Fibroblast of lung (primary cell): ENCODE results near the gene PHIP. TPM values are rescaled to one million over a fixed set of nuclear protein-coding genes. Genes with fewer than 3 reads are reported as not detected.
"Not testable (repeated sequence)": the region's sequence is repeated elsewhere in the genome, so short reads cannot be mapped to it uniquely, and the experiment has no call there.

Experiments used
- DNase-seq, 2 donors: peaks; one replicate each; pipeline versions ENCODE4 v3.0.0 to v3.0.0-alpha.2; 2010; ENCODE audit warnings: low read depth in 2 of 2
- H2AFZ ChIP-seq: 2 replicates; pipeline ENCODE4 v1.5.1; 2012; ENCODE audit warnings: low read length, control low read depth, inconsistent platforms
- H3K27ac ChIP-seq: 2 replicates; pipeline ENCODE4 v1.5.1; 2011; ENCODE audit warnings: low read length, control low read depth; ENCODE audit not compliant: insufficient read depth
- H3K27me3 ChIP-seq: 2 replicates; pipeline ENCODE4 v1.5.1; 2011; ENCODE audit warnings: mild to moderate bottlenecking, low read length; ENCODE audit not compliant: control insufficient read depth, insufficient read depth
- H3K36me3 ChIP-seq: 2 replicates; pipeline ENCODE4 v1.5.1; 2011; ENCODE audit warnings: low read length; ENCODE audit not compliant: control insufficient read depth, insufficient read depth
- H3K4me1 ChIP-seq: 2 replicates; pipeline ENCODE4 v1.5.1; 2011; ENCODE audit warnings: low read length; ENCODE audit not compliant: control insufficient read depth, insufficient read depth; ENCODE audit errors: extremely low read depth
- H3K4me2 ChIP-seq: 2 replicates; pipeline ENCODE4 v1.5.1; 2011; ENCODE audit warnings: low read length, control low read depth; ENCODE audit not compliant: insufficient read depth; ENCODE audit errors: extremely low read depth
- H3K4me3 ChIP-seq, 4 experiments: fragments of 200-600 bp in 1 of 4; sonication (generic) in 1 of 4; replicated peaks in 1 of 4; 2 replicates each; pipeline ENCODE4 v1.5.1; 2011 to 2016; ENCODE audit warnings: low read length in 4 of 4, low read depth in 3 of 4, mild to moderate bottlenecking in 3 of 4, control low read depth in 2 of 4, inconsistent platforms in 1 of 4, mixed read lengths in 1 of 4; ENCODE audit not compliant: insufficient read depth in 1 of 4; ENCODE audit errors: control extremely low read depth in 1 of 4
- H3K79me2 ChIP-seq: 2 replicates; pipeline ENCODE4 v1.5.1; 2012; ENCODE audit warnings: mild to moderate bottlenecking, low read length, inconsistent platforms; ENCODE audit not compliant: control insufficient read depth, insufficient read depth
- H3K9ac ChIP-seq: 2 replicates; pipeline ENCODE4 v1.5.1; 2011; ENCODE audit warnings: mild to moderate bottlenecking, low read length, control low read depth; ENCODE audit not compliant: insufficient read depth
- H3K9me3 ChIP-seq: 2 replicates; pipeline ENCODE4 v1.5.1; 2012; ENCODE audit warnings: low read depth, low read length; ENCODE audit not compliant: control insufficient read depth, insufficient read depth
- H4K20me1 ChIP-seq: 2 replicates; pipeline ENCODE4 v1.5.1; 2011; ENCODE audit warnings: low read length; ENCODE audit not compliant: control insufficient read depth, insufficient read depth; ENCODE audit errors: extremely low read depth
- EZH2 ChIP-seq: IDR thresholded peaks from 2 replicates; pipeline ENCODE4 v1.5.1; 2012; ENCODE audit warnings: low read length, control low read depth, mild to moderate bottlenecking; ENCODE audit errors: missing control alignments
- polyA plus RNA-seq, 2 donors: library from polyadenylated mRNA; depleted of rRNA in 1 of 2; stranded (reverse) in 1 of 2; unstranded in 1 of 2; fragments of >200 nt; gene quantifications; 2 replicates each; pipeline ENCODE4 v1.2.1, GENCODE V29; 2011 to 2012; ENCODE audit warnings: missing spikeins in 1 of 2
- total RNA-seq: library from RNA; depleted of rRNA; stranded (reverse); fragments of >200 nt; gene quantifications from 2 replicates; pipeline ENCODE4 v1.2.1, GENCODE V29; 2014
- TF ChIP-seq, protein P1 (sequence below), 2 donors: IDR thresholded peaks in 1 of 2; conservative IDR thresholded peaks in 1 of 2; 1 replicate in 1 of 2; 2 replicates in 1 of 2; pipeline ENCODE4 v1.5.1; 2011 to 2012; ENCODE audit warnings: low read length in 2 of 2, control low read depth in 1 of 2, inconsistent platforms in 1 of 2, low read depth in 1 of 2, mild to moderate bottlenecking in 1 of 2

Gene PHIP
- total and polyA plus RNA-seq, 2 donors (not counting 1 experiment from before 2014, with no cell fraction given), result 6.7 to 26.1 TPM

- no peak overlapping the region for H3K27ac ChIP-seq
Observed at GRCh38 chr6:78908621-78909020, 169.4 kb downstream of the PHIP start.

GRCh38 chr6:78896227-78896626 lies 181.8 kb downstream of the PHIP start:
- H3K27me3 ChIP-seq, result no peaks in the 10 kb centered on the region
- H3K4me1 ChIP-seq, result no peaks in the 10 kb centered on the region
- no peak overlapping the region for H3K4me3 ChIP-seq
- TF ChIP-seq, protein P1, sequence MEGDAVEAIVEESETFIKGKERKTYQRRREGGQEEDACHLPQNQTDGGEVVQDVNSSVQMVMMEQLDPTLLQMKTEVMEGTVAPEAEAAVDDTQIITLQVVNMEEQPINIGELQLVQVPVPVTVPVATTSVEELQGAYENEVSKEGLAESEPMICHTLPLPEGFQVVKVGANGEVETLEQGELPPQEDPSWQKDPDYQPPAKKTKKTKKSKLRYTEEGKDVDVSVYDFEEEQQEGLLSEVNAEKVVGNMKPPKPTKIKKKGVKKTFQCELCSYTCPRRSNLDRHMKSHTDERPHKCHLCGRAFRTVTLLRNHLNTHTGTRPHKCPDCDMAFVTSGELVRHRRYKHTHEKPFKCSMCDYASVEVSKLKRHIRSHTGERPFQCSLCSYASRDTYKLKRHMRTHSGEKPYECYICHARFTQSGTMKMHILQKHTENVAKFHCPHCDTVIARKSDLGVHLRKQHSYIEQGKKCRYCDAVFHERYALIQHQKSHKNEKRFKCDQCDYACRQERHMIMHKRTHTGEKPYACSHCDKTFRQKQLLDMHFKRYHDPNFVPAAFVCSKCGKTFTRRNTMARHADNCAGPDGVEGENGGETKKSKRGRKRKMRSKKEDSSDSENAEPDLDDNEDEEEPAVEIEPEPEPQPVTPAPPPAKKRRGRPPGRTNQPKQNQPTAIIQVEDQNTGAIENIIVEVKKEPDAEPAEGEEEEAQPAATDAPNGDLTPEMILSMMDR (conservative IDR thresholded peaks at IDR 0.05 in 1 of 2, IDR thresholded peaks at IDR 0.05 in 1 of 2; ENCODE audit: low read depth in 1 of 2, low read length in 2 of 2), result no peak
- no peak for TF ChIP-seq EZH2
- H3K9me3 ChIP-seq, result no peaks in the 10 kb centered on the region
- H4K20me1 ChIP-seq, result no peaks in the 10 kb centered on the region
- no peaks in the 10 kb centered on the region for H3K79me2 ChIP-seq
- no peak overlapping the region for H3K4me2 ChIP-seq
- no peak overlapping the region for H3K27ac ChIP-seq
- H3K36me3 ChIP-seq, result no peaks in the 10 kb centered on the region
- H3K9ac ChIP-seq, result no peak overlapping the region
- DNase-seq, result no peak
- no peak overlapping the region for H2AFZ ChIP-seq

More at GRCh38 chr6:78908621-78909020, 169.4 kb downstream of the PHIP start:
- no peaks in the 10 kb centered on the region for H4K20me1 ChIP-seq
- no peak for TF ChIP-seq EZH2
- TF ChIP-seq, protein P1 (conservative IDR thresholded peaks at IDR 0.05 in 1 of 2, IDR thresholded peaks at IDR 0.05 in 1 of 2; ENCODE audit: low read depth in 1 of 2, low read length in 2 of 2), result no peak
- H3K27me3 ChIP-seq, result no peaks in the 10 kb centered on the region
- H3K36me3 ChIP-seq, result no peaks in the 10 kb centered on the region
- no peaks in the 10 kb centered on the region for H3K79me2 ChIP-seq
- H2AFZ ChIP-seq, result no peak overlapping the region
- H3K9me3 ChIP-seq, result no peaks in the 10 kb centered on the region
- peaks cover 3% of the 10 kb centered on the region for H3K4me1 ChIP-seq
- DNase-seq, result no peak
- no peak overlapping the region for H3K4me3 ChIP-seq
- H3K4me2 ChIP-seq, result no peak overlapping the region
- no peak overlapping the region for H3K9ac ChIP-seq

DNA sequence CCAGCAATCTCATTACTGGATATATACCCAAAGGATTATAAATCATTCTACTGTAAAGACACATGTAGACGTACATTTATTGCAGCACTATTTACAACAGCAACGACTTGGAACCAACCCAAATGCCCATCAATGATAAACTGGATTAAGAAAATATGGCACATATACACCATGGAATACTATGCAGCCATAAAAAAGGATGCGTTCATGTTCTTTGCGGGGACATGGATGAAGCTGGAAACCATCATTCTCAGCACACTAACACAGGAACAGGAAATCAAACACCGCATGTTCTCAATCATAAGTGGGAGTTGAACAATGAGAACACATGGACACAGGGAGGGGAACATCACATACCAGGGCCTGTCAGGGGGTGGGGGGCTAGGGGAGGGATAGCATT lies 188.2 kb downstream of the PHIP start:
- H2AFZ ChIP-seq, H4K20me1 ChIP-seq, H3K36me3 ChIP-seq, H3K9me3 ChIP-seq, H3K4me1 ChIP-seq, H3K27me3 ChIP-seq, H3K79me2 ChIP-seq, H3K9ac ChIP-seq, DNase-seq, H3K4me3 ChIP-seq, H3K4me2 ChIP-seq, H3K27ac ChIP-seq: not testable (repeated sequence)

Other genes with a start within 250 kb of the PHIP start
- gene IRAK1BP1, start 210.7 kb downstream of the PHIP start, total RNA-seq, result 4.4 and 5.6 TPM in 2 replicates
- 2.4 and 2.5 TPM in 2 replicates for gene IRAK1BP1, start 210.7 kb downstream of the PHIP start, polyA plus RNA-seq
- 28.5 and 30.2 TPM in 2 replicates for gene HMGN3, start 156.4 kb upstream of the PHIP start, total RNA-seq
- gene HMGN3, start 156.4 kb upstream of the PHIP start, polyA plus RNA-seq, result 56.0 and 57.3 TPM in 2 replicates